Smooth muscle cell (in vitro differentiated cells): ENCODE results near the gene TRAPPC10. TPM values are rescaled to one million over a fixed set of nuclear protein-coding genes. Genes with fewer than 3 reads are reported as not detected.

Source experiments
- DNase-seq: peaks from one replicate; lab custom pipeline; 2025; ENCODE audit not compliant: unreplicated experiment; lab: John Stamatoyannopoulos, UW
- H2AFZ ChIP-seq: fragments of 200-600 bp; sonication (generic); 2 replicates; pipeline ENCODE4 v1.6.0; 2016; ENCODE audit warnings: antibody characterized with exemption, low read depth, mild to moderate bottlenecking
- H3F3A ChIP-seq: fragments of 200-600 bp; sonication (generic); 2 replicates; pipeline ENCODE4 v1.6.0; 2017; ENCODE audit warnings: antibody characterized with exemption, low read depth
- H3K27ac ChIP-seq: fragments of 200-600 bp; sonication (generic); 2 replicates; pipeline ENCODE4 v1.5.1; 2016; ENCODE audit warnings: low read depth, mild to moderate bottlenecking
- H3K27me3 ChIP-seq: fragments of 200-600 bp; sonication (generic); 2 replicates; pipeline ENCODE4 v1.6.1; 2016; ENCODE audit warnings: low read depth, mild to moderate bottlenecking
- H3K36me3 ChIP-seq: fragments of 200-600 bp; sonication (generic); 2 replicates; pipeline ENCODE4 v1.5.1; 2016; ENCODE audit warnings: low read depth
- H3K4me1 ChIP-seq: fragments of 200-600 bp; sonication (generic); 2 replicates; pipeline ENCODE4 v1.5.1; 2016; ENCODE audit warnings: low read depth
- H3K4me2 ChIP-seq: fragments of 200-600 bp; sonication (generic); 2 replicates; pipeline ENCODE4 v1.6.0; 2016; ENCODE audit warnings: mild to moderate bottlenecking
- H3K4me3 ChIP-seq: fragments of 200-600 bp; sonication (generic); 2 replicates; pipeline ENCODE4 v1.5.1; 2016; ENCODE audit warnings: mild to moderate bottlenecking
- H3K79me2 ChIP-seq: fragments of 200-600 bp; sonication (generic); 2 replicates; pipeline ENCODE4 v1.6.0; 2016; ENCODE audit warnings: low read depth, mild to moderate bottlenecking
- H3K9ac ChIP-seq: fragments of 200-600 bp; sonication (generic); 2 replicates; pipeline ENCODE4 v1.6.0; 2016; ENCODE audit warnings: low read depth
- H3K9me3 ChIP-seq: fragments of 200-600 bp; sonication (generic); replicated peaks from 2 replicates; pipeline ENCODE4 v1.5.1; 2016; ENCODE audit warnings: low read depth
- H4K20me1 ChIP-seq: fragments of 200-600 bp; sonication (generic); 2 replicates; pipeline ENCODE4 v1.6.0; 2016; ENCODE audit warnings: low read depth
- CTCF ChIP-seq: fragments of 200-600 bp; sonication (generic); IDR thresholded peaks from 2 replicates; pipeline ENCODE4 v1.5.1; 2017; ENCODE audit warnings: borderline replicate concordance, mild to moderate bottlenecking, antibody characterized with exemption; ENCODE audit not compliant: insufficient read depth, poor library complexity, severe bottlenecking
- WGBS: methylation state at CpG from one replicate; pipeline ENCODE4 v1.1.7; 2016; ENCODE audit warnings: low lambda C conversion rate; 5-methylcytosine and 5-hydroxymethylcytosine counted together
- polyA plus RNA-seq: library from polyadenylated mRNA; unstranded; fragments of >200 nt; fragmentation: Nextera tagmentation; extraction: Ambion mirVana; gene quantifications from 2 replicates; pipeline ENCODE4 v1.2.1, GENCODE V29; 2016
- total RNA-seq: library from RNA; depleted of rRNA; stranded (reverse); fragments of >200 nt; gene quantifications from 2 replicates; pipeline ENCODE4 v1.2.3, GENCODE V29; 2014

TRAPPC10 gene
- total and polyA plus RNA-seq, 2 experiments from 2014 or later, result 7.9 to 16.9 TPM

GRCh38 chr21:44085491-44086321 is 73.6 kb downstream of the TRAPPC10 start:
- H3K4me2 ChIP-seq, result no peak overlapping the region
- no peaks in the 10 kb centered on the region for H3K36me3 ChIP-seq
- 95% methylated on average over 15 of the region's 15 CpGs for WGBS
- no peak overlapping the region for H3K27ac ChIP-seq
- H3K27me3 ChIP-seq, result no peaks in the 10 kb centered on the region
- H3F3A ChIP-seq, result no peaks in the 10 kb centered on the region
- no peak overlapping the region for H2AFZ ChIP-seq
- H4K20me1 ChIP-seq, result no peaks in the 10 kb centered on the region
- no peaks in the 10 kb centered on the region for H3K4me1 ChIP-seq
- TF ChIP-seq CTCF, result no peak
- DNase-seq, result no peak
- H3K79me2 ChIP-seq, result no peaks in the 10 kb centered on the region
- H3K9me3 ChIP-seq, result no peaks in the 10 kb centered on the region
- no peak overlapping the region for H3K9ac ChIP-seq
- H3K4me3 ChIP-seq, result no peak overlapping the region

GRCh38 chr21:44086636-44087425 is 74.7 kb downstream of the TRAPPC10 start:
- WGBS, result 94% methylated on average over 21 of the region's 21 CpGs
- Histone ChIP-seq H4K20me1 (no peaks in the 10 kb centered on the region), H2AFZ (no peak overlapping the region), H3K79me2 (no peaks in the 10 kb centered on the region), H3K9ac (no peak overlapping the region), H3K27ac (no peak overlapping the region), H3K36me3 (peaks cover 1% of the 10 kb centered on the region), H3K4me2 (no peak overlapping the region), H3K27me3 (no peaks in the 10 kb centered on the region), H3K9me3 (no peaks in the 10 kb centered on the region), H3F3A (no peaks in the 10 kb centered on the region), H3K4me1 (no peaks in the 10 kb centered on the region), H3K4me3 (no peak overlapping the region)
- no peak for TF ChIP-seq CTCF
- no peak for DNase-seq

DNA sequence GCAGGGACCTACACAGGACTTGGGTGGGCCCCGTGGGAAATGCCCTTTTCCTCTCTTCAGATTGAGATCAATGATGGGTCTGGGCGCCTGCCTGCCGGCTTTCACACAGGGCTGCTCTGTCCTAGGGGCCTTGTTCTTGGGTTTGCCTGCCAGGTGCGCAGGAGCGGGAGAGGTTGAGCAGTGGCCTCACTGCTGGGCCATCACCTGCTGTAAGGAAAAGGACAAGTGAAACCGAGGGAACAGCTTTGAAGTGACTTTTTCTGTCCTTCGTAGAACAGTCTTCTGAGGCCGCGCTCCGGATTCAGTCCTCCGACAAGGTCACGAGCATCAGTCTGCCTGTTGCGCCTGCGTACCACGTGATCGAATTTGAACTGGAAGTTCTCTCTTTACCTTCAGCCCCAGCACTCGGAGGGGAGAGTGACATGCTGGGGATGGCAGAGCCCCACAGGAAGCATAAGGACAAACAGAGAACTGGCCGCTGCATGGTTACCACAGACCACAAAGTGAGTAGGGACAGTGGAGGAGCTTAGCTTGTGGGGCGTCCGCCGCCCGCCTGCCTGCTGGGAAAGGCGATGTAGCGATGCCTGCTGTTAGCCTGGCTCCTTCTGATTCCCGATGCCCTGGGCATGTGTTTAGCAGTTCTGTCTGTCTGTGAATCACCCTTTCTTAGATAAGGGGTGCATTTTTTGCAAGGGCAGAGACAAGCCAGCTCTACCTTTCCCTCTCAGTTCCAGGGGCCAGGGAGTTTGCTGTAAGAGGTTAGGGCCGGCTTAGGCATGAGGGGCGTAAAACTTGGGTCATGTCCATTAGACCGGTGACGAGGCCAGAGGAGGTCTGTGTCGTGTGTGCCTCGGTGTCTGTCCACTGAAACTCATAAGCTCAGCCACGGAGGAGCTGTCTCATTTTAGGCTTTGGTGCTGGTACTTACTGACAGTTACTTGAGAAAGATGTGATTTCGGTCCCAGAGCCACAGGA is 75.6 kb downstream of the TRAPPC10 start:
- H3K79me2 ChIP-seq, result no peaks in the 10 kb centered on the region
- no peaks in the 10 kb centered on the region for H3K4me1 ChIP-seq
- DNase-seq, result no peak
- no peak overlapping the region for H3K4me3 ChIP-seq
- no peak overlapping the region for H3K27ac ChIP-seq
- H4K20me1 ChIP-seq, result no peaks in the 10 kb centered on the region
- H3K36me3 ChIP-seq, result peaks cover 5% of the 10 kb centered on the region
- H3K27me3 ChIP-seq, result no peaks in the 10 kb centered on the region
- no peak overlapping the region for H3K9ac ChIP-seq
- no peaks in the 10 kb centered on the region for H3K9me3 ChIP-seq
- TF ChIP-seq CTCF, result no peak
- no peaks in the 10 kb centered on the region for H3F3A ChIP-seq
- WGBS, result 98% methylated on average over 33 of the region's 33 CpGs
- no peak overlapping the region for H3K4me2 ChIP-seq
- no peak overlapping the region for H2AFZ ChIP-seq
